ENCODE measurements around the gene SLC23A1.

DNA sequence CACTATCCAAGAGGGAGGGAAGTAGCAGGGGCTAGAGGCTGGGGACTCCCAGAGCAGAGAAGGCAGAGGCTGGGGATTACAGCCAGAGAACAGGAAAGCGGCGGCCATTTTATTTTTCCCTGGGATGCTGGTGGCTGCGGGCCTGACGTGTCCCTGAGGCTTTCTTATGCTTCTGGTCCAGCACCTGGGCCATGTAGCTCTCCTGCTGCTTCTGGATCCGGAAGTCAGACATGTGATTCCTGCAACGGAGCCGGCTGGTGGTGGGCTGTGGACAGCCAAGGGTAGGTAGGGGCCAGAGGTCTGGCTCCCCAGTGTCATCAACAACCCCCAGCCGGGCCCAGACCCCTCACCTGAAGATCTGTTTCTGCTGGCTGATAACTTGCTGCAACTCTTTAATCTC lies 13.6 kb upstream of the SLC23A1 start:
- TF ChIP-seq, protein P1, sequence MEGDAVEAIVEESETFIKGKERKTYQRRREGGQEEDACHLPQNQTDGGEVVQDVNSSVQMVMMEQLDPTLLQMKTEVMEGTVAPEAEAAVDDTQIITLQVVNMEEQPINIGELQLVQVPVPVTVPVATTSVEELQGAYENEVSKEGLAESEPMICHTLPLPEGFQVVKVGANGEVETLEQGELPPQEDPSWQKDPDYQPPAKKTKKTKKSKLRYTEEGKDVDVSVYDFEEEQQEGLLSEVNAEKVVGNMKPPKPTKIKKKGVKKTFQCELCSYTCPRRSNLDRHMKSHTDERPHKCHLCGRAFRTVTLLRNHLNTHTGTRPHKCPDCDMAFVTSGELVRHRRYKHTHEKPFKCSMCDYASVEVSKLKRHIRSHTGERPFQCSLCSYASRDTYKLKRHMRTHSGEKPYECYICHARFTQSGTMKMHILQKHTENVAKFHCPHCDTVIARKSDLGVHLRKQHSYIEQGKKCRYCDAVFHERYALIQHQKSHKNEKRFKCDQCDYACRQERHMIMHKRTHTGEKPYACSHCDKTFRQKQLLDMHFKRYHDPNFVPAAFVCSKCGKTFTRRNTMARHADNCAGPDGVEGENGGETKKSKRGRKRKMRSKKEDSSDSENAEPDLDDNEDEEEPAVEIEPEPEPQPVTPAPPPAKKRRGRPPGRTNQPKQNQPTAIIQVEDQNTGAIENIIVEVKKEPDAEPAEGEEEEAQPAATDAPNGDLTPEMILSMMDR (IDR thresholded peaks at IDR 0.05): no peak
- TF ChIP-seq EZH2 (IDR thresholded peaks at IDR 0.05; ENCODE audit: borderline replicate concordance, insufficient read depth, low read depth, low read length, poor library complexity, severe bottlenecking): no peak
